GM19395 (cell line): Measurements from ENCODE around the gene RABL6.
"Not testable (repeated sequence)": the region's sequence is repeated elsewhere in the genome, so short reads cannot be mapped to it uniquely, and the experiment has no call there.

Experiments
- ATAC-seq: cut with Tn5 transposase; IDR thresholded peaks from one replicate; pipeline ENCODE4 v1.9.1; 2021; ENCODE audit warnings: mild to moderate bottlenecking, moderate library complexity; ENCODE audit not compliant: unreplicated experiment

Gene RABL6

GRCh38 chr9:136869611-136870010 lies 61.9 kb downstream of the RABL6 start:
- not testable (repeated sequence) for ATAC-seq

GRCh38 chr9:136875155-136875554 lies 67.4 kb downstream of the RABL6 start:
- no peak for ATAC-seq

GRCh38 chr9:136876476-136876875 lies 68.7 kb downstream of the RABL6 start:
- ATAC-seq: no peak

GRCh38 chr9:136880651-136881050 lies 72.9 kb downstream of the RABL6 start:
- ATAC-seq: no peak

GRCh38 chr9:136881691-136882108 lies 74.0 kb downstream of the RABL6 start:
- no peak for ATAC-seq

- peak; percentile 34 for ATAC-seq
Observed at GRCh38 chr9:136882109-136882946, 74.6 kb downstream of the RABL6 start.

GRCh38 chr9:136882947-136883283 lies 75.2 kb downstream of the RABL6 start:
- not testable (repeated sequence) for ATAC-seq

GRCh38 chr9:136883670-136884069 lies 75.9 kb downstream of the RABL6 start:
- not testable (repeated sequence) for ATAC-seq

- peak; percentile 76 for ATAC-seq
Observed at GRCh38 chr9:136885950-136886578, 78.3 kb downstream of the RABL6 start, which contains the start of gene TRAF2. TSS of gene TRAF2 (plus strand) at chr9:136886516. CDS start at chr9:136898741, 12,225 bp downstream.

- peak; percentile 23 for ATAC-seq
Observed at GRCh38 chr9:136886610-136887597, 79.2 kb downstream of the RABL6 start.

GRCh38 chr9:136888454-136888853 lies 80.7 kb downstream of the RABL6 start:
- no peak for ATAC-seq

GRCh38 chr9:136889858-136890257 lies 82.1 kb downstream of the RABL6 start:
- ATAC-seq: no peak

- ATAC-seq: no peak
Observed at GRCh38 chr9:136890661-136891060, 82.9 kb downstream of the RABL6 start.
